ENCODE results near the gene EPB41L3.

EPB41L3 gene

DNA sequence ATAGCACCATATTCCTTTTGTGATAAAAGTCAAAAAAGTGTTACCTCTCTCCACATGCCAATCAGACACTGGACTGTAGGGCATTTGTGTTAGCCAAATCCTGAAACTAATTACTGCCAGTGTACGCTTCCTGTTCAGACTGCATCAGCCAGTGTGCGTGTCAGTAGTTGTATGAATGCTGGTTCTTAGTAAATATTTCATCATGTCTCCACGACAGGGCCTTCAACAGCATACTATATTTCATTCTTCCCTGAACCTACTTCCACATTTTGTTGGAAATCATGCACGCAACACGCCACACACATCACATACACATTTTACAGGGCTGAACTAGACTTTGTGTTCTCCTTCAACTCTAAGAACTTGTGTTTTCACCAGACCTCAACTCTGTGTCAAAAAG is 77.5 kb downstream of the EPB41L3 start:
- H3K27ac ChIP-seq, result no peak overlapping the region
- TF ChIP-seq, protein P1, sequence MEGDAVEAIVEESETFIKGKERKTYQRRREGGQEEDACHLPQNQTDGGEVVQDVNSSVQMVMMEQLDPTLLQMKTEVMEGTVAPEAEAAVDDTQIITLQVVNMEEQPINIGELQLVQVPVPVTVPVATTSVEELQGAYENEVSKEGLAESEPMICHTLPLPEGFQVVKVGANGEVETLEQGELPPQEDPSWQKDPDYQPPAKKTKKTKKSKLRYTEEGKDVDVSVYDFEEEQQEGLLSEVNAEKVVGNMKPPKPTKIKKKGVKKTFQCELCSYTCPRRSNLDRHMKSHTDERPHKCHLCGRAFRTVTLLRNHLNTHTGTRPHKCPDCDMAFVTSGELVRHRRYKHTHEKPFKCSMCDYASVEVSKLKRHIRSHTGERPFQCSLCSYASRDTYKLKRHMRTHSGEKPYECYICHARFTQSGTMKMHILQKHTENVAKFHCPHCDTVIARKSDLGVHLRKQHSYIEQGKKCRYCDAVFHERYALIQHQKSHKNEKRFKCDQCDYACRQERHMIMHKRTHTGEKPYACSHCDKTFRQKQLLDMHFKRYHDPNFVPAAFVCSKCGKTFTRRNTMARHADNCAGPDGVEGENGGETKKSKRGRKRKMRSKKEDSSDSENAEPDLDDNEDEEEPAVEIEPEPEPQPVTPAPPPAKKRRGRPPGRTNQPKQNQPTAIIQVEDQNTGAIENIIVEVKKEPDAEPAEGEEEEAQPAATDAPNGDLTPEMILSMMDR (IDR thresholded peaks at IDR 0.05), result no peak
- TF ChIP-seq ZFX (IDR thresholded peaks at IDR 0.05; ENCODE audit: borderline replicate concordance), result no peak

DNA sequence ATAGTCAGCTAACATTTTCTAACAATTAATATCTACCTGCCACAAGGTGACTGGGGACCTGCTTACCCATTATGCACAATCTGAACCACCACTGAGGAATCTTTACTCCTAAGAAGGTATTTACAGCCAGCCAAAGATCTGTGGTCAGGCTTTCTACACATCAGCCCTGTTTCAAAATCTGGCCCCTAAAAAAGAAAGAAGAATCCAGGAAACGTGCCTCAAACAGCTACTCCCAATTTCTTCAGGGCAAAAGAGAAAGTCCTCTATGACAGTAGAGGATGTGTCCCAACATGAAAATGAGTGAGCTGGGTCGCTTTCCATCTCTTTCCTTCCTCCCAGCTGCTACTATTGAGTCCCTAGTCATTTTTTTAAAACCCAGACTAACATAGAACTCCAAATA is 79.5 kb downstream of the EPB41L3 start:
- no peak overlapping the region for H3K27ac ChIP-seq
- TF ChIP-seq, protein P1 (IDR thresholded peaks at IDR 0.05), result no peak
- TF ChIP-seq ZFX (IDR thresholded peaks at IDR 0.05; ENCODE audit: borderline replicate concordance), result no peak

DNA sequence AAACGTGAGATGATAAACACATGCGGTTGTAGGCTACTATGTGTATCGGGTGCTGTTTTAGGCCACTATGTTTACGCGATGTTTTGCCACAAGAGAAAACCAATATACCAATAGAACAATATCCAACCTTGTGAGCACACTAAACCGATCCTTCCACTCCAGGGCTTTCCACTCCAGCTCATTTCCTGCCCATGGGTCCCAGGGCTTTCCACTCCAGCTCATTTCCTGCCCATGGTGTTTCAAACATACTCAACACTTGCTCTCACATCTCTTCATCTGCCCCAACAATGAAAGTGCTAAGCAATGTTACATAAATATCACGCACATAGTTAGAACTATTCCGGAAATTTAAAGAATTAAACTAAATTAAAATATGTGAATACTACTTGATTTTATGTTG is 80.0 kb downstream of the EPB41L3 start:
- TF ChIP-seq, protein P1 (IDR thresholded peaks at IDR 0.05), result no peak
- no peak for TF ChIP-seq ZFX (IDR thresholded peaks at IDR 0.05; ENCODE audit: borderline replicate concordance)

DNA sequence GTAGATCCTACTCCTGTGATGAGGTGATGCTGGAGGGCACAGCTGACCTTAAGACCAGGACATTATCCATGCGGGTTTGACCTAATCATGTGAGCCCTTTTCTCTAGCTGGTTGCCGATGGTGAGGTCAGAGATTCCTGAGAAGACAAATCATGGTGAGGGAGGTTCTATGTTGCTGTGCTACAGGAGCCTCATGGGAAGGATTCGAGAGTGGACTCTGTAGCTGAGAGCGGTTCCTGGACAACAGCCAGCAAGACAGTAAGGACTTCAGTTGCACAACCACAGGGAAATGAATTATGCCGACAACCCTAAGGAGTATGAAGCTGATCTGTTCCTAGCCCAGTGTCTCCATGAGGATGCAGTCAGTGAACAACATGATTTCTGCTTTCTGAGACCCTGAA is 80.4 kb downstream of the EPB41L3 start:
- TF ChIP-seq, protein P1 (IDR thresholded peaks at IDR 0.05), result no peak
- no peak for TF ChIP-seq ZFX (IDR thresholded peaks at IDR 0.05; ENCODE audit: borderline replicate concordance)
- H3K27ac ChIP-seq, result no peak overlapping the region

More for the DNA sequence above, 80.0 kb downstream of the EPB41L3 start:
- no peak overlapping the region for H3K27ac ChIP-seq

DNA sequence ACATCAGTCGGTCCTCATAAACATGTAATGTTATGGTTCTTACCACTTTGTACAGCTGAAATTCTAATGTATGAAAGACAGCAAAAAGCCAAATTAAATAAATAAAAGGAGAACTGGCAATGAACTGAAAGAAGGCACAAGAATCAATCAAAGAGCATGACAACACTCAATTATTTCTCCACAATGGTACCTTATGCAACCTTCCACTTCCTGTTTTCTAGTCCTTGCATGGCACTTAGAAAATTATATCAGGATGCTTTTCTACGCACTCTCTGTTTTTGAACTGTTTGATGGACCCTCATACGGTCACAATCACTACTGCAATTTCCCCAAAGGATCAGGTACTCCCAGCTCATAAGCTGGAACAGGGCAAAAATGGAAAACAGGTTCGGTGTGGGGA is 81.6 kb downstream of the EPB41L3 start:
- TF ChIP-seq, protein P1 (IDR thresholded peaks at IDR 0.05), result no peak
- no peak for TF ChIP-seq ZFX (IDR thresholded peaks at IDR 0.05; ENCODE audit: borderline replicate concordance)
- no peak overlapping the region for H3K27ac ChIP-seq

DNA sequence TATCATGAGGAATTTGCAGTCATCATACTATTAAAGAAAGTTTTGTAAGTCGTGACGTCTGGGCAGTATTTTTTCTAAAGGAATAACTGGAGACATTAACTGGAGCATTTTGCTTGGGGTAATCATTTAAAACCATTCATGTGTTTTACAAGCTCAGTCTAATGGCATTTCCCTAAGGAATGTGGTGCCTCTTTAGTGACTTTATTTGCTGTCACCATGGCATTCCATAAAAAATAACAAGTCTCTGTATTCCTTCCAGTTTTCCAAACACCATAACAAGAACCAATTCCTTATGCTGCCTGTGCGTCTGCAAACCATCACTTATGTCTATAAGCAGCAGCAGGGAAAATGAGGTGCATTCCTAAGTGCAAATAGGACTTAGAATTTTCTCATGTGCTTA is 82.8 kb downstream of the EPB41L3 start:
- H3K27ac ChIP-seq, result no peak overlapping the region
- TF ChIP-seq, protein P1 (IDR thresholded peaks at IDR 0.05), result no peak

DNA sequence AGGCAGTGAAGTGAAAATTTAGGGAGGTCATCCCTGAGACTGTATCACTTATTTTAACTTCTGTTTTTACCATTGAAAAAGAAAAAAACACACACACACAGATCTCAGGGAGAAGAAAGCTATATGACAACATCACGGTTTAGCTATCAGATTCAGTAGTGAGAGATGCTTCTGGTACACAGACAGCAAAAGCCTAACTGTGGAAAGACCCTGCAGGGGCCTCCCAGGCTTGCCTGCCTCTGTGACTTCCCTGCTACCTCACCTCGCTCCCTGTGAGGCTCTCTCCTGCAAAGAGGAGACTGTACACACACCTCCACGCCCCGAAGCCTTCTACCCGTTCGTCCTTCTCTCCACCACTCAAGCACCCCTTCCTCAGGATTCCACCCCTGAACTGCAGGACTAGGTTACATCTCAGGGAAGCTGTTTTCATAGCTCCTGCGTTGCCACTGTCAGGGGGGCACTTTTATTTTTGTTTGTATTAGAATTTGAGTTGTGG is 86.3 kb downstream of the EPB41L3 start:
- TF ChIP-seq, protein P1 (IDR thresholded peaks at IDR 0.05), result no peak
- no peak for TF ChIP-seq ZFX (IDR thresholded peaks at IDR 0.05; ENCODE audit: borderline replicate concordance)
- no peak overlapping the region for H3K27ac ChIP-seq

Data from 22Rv1 (cell line).